GM21526 (cell line): Measurements from ENCODE around the gene CYP1A1.

ENCODE experiments used
- ATAC-seq: cut with Tn5 transposase; IDR thresholded peaks from one replicate; pipeline ENCODE4 v1.9.1; 2021; ENCODE audit warnings: moderate library complexity; ENCODE audit not compliant: unreplicated experiment, low FRiP score

Gene CYP1A1, protein sequence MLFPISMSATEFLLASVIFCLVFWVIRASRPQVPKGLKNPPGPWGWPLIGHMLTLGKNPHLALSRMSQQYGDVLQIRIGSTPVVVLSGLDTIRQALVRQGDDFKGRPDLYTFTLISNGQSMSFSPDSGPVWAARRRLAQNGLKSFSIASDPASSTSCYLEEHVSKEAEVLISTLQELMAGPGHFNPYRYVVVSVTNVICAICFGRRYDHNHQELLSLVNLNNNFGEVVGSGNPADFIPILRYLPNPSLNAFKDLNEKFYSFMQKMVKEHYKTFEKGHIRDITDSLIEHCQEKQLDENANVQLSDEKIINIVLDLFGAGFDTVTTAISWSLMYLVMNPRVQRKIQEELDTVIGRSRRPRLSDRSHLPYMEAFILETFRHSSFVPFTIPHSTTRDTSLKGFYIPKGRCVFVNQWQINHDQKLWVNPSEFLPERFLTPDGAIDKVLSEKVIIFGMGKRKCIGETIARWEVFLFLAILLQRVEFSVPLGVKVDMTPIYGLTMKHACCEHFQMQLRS

DNA sequence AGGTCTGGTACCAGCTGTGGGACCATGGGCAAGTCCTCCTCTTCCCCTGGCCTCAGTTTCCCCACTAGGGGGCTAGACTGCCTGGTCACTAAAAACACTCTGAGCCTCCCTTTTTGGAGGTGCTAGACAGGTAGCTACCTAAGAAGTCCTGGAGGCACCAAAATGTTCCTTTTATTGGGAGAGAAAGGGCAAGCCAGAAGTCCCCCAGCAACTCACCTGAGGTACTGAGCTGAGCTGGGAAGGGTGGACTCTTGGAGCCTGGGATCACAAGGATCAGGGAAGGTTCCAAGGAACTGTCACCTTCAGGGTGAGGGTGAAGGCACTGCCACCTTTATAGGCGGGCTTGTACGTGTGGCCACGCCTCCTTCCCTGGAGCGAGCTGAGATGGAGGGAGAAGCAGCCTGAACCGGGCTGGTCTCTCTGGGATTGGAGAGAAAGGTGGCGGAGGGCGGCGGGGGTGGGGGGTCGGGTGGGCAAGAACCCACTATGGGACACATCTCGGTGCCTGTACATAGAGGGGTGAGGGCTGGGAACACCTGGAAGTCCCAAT is at the start of gene CYP1A1:
Gene CYP1A1, minus strand, starts transcription at position 304 of the 550 bp plus-strand sequence. CDS start 2,431 bp downstream, outside the sequence.
- no peak for ATAC-seq

DNA sequence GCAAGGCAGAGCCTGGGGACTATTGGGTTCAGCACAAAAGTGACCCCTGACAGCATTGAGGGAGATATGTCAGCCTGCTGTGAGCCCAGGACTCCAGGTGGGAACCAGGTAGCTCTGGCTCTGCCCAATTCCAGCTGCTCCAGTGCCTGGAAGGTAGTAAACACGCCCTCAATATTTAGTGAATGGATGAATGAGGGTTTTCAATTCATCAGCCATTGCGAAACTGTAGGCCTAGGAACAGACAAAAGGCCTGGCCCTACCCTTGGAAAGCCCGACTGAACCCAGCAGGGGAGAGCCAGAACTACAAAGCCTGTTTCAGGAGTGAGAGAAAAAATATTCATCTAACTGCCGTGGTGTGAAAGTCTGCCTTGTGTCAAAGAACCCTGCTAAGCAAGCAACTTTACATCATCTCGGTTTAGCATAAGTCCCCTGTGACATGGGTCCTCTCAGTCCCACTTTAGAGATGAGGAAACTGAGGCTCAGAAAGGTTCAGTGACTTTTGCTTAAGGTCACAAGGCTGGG is 48.5 kb upstream of the CYP1A1 start:
- ATAC-seq: no peak

DNA sequence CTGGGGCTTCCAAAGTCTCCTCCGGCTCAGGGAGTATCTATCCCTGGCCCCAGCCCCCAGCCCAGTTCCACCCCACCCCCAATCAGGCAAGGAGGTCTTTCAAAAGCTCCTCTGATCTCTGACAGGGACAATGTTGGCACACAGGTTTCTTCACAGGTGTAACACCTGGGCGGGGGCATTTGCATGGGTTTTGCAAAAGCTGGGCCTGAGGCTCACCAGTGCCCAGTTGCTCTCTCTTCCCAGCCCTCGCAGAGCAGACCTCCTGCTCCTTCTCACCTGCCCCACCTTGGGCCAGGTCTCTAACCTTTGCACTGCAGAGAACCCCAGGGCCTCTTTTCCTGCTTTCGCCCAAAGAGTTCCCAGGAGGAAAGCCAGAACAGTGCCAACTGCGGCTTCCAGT is 48.0 kb upstream of the CYP1A1 start:
- no peak for ATAC-seq

DNA sequence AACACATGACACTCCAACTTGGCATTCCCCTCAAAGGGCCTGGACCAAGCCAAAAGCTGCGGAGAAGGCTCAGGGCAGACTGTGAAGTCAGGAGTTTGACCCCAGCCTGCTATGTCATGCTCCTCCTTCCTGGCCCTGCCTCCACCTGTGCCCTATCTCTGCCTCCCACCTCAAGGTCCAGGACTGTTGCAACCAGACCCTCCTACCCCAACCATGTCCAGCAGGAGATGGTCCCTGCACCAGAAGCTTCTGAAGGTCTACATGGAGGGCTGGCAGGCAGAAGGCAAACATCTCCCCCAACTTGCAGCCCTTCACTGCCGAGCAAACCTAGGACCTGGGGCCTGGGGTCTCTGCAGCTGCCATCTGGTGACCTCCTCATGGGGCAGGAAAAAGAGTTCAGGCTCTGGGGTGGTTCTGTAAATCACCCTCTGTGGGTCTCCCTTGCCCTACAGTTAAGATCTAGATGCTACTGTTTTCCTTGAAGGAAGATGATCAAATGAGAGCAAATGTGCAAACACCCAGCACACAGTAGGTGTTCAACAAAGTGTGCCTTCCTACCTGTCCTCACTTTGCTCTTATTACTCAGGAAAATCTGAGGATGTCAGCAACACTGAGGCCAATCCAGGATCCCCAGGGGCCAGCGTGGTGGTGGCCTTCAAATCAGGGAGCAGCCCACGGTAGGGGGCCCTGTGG is 45.0 kb upstream of the CYP1A1 start:
- no peak for ATAC-seq

DNA sequence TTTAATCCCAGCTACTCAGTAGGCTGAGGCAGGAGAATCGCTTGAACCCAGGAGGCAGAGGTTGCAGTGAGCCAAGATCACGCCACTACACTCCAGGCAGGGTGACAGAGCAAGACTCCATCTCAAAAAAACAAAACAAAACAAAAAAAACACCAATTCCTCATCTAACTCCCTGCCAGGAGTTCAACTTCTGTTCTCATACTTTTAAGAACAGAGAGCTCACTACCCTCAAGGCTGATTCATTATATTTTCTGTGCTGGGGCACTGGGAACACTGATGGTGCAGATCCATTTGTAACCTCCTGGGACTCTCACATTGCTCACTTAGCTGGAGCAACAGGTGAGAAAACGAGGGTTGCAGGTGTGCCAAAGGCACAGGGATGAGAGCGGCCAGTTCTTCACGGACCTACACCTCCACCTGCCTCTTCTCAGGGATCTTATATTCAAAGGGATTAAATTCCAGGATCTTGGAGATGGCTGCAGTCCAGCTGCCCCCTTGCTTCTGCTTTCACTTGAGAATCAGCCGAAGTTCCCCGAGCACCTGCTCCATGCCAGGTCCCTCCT is 44.2 kb upstream of the CYP1A1 start:
- ATAC-seq: no peak

DNA sequence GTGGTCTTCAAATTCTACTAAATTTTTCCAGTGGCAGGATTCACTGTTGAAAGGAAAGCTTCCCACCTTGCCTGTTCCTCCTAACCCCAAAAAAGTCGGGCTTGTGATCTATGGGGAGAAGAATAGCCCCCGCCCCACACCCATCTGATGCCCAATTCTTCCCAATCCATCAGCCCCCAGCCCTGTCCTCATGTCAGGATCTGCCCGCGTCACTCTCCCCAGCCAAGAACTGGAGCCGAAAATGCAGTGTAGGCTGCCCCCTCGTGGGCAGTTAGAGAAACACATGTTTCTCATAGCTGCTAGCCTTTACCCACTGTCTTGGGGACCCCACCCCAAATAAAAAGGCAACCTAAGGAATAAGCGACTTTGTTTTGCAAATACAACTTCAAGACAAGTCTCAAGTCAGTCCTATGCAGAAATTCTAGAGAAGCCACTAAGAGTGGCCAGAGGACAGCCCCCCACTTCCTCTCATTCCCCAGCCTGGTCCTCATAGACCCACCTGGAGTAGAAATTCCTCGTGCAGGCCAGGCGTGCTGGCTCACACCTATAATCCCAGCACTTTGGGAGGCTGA is 43.5 kb upstream of the CYP1A1 start:
- ATAC-seq: no peak

DNA sequence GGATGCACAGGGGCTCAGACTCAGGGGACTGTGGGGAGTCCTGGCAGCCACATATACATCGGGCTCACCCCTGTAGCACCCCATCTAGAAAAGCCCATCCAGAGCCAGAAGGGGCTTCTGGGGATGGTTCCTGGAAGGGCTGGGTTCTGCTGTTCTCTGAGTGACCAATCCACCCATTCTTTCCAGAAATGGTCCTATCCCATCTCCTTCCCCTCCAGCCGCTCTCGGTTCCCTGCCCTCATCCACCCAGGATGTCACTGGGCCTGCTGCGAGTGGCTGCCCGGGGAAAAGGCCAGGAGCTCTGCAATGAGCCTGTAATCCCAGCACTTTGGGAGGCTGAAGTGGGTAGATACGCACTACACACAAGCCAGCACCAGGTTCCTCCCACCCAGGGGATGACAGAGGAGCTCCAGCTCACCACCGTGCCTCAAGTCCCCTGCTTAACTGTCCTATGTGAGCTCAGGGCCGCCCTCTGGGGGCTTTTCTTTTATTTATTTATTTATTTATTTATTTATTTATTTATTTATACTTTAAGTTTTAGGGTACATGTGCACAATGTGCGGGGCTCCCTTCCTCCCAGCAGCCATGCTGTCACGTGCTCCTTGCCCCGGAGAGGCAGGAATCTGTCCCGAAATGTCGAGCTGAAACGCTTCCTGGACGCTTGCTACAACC is 42.9 kb upstream of the CYP1A1 start:
- no peak for ATAC-seq

DNA sequence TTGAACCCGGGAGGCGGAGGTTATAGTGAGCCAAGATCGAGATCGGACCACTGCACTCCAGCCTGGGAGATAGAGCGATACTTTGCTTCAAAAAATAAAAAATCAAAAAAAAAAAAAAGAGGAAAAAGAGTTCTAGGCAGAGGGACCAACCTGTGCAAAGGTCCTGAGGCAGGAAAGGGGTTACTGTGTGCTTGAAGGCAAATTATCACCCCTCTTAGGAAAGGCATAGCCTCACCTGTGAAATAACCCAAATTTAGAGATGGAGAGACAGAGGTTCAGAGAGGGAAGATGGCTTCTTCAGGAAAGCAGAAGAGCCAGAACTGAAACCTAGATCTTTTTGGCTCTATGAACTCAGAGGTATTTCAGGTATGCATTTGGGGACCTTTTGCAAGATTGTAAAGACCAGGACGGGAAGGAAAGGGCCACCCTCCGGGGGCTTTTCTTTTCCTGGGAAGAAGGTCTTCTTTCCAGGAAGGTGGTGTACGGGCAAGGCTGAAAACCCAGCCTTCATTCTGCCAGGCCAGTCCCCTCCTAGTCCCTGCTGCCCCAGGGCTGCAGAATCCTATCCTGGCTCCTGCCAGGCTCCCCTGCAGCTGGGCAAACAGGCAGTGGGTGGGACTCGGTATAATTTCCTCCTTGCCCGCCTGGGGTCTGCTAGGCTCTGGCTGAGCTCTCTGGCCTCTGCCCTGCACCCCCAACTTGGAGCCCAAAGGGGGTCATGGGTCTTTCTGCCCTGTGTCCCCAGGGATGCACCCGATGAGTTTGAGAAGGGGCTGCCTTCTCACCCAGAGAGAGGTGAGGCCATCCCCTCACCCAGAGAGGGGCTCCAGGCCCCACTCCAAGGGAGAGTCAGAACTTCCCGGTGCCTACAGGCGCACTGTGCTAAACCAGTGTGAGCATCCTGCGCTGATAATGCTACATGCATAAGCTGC is 42.1 kb upstream of the CYP1A1 start:
- no peak for ATAC-seq

DNA sequence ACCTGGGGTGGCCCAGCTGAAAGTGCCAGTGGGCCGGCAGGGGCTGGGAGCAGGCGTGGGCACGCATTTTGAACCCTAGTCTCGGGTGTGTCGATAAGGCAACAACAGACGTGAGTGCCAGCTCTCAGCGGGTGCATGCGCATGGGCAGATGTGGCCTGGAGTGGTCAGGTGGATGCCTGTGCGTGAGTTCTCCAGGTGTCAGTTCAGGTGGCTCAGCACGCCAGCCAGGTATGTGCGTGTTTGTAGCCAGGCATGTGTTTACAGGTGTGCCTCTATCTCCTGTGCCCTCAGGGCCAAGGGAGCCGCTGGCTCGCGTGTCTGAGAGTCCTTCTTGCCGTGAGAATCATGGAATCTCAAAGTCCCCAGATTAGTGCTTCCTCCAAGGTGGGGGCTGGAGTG is 38.1 kb upstream of the CYP1A1 start:
- no peak for ATAC-seq

DNA sequence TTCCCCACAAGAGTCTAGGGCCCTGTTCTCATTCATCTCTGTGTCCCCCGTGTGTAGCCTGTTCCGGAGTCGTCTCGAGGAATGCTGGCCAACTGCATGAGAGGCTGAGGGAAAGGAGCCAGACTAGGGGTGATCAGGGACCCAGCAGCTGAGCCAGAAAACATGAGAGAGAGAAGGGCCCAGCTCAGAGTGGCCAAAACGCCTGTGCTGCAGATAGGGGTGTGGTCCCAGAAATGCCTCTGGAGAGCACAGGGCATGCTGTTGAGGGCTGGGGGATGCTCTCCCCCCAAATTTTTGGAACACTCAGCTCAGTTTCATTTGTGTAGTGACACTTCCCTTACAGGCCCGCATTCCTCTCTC is 37.4 kb upstream of the CYP1A1 start:
- ATAC-seq: no peak

DNA sequence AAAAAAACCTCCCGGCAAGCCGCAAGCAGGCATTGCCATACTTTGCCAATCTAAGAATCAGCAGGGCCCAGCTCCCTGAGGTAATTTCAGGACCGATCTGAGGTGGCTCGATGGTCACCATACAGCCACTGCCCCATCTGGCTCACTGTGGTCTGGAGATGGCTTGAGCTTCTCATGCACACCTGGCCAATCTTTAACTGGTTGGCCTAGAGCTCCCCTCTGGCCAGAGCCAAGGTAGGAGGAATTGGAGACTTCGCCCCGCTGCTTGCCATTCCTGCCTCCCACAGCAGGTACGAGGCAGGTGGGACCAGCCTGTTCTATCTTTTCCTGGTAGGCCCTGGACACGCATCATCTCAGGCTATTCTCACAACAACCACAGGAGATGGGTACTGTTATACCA is 33.4 kb upstream of the CYP1A1 start:
- no peak for ATAC-seq

DNA sequence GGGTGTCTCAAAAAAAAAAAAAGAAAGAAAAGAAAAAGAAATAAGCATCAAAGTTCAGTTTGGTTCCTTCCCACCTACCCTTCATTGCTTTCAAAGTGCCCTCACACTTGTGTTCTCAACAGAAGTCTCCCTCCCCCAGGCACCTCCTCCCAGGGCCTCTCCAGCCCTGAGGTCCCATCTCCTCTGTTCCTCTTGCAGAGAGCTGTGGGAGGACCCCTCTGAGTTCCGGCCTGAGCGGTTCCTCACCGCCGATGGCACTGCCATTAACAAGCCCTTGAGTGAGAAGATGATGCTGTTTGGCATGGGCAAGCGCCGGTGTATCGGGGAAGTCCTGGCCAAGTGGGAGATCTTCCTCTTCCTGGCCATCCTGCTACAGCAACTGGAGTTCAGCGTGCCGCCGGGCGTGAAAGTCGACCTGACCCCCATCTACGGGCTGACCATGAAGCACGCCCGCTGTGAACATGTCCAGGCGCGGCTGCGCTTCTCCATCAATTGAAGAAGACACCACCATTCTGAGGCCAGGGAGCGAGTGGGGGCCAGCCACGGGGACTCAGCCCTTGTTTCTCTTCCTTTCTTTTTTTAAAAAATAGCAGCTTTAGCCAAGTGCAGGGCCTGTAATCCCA is 29.4 kb upstream of the CYP1A1 start:
- ATAC-seq: no peak

DNA sequence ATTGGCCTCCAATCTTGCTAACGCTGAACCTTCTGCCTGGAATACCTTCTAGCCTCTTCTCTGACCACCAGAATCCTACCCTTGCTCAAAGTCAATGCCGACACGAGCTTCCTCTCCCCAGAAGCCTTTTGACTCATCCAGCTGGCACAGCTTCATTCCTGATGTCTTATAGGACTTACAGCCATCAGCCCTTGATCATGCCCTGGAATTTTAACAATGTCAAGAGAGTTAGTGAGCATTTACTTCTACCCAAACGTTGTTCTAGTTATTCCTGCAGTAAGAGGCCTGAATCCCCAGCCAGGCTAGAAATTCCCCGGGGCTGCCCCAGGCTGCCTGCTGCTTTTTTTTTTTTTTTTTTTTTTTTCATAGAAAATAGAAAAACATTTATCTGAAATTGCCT is 27.2 kb upstream of the CYP1A1 start:
- ATAC-seq: no peak

DNA sequence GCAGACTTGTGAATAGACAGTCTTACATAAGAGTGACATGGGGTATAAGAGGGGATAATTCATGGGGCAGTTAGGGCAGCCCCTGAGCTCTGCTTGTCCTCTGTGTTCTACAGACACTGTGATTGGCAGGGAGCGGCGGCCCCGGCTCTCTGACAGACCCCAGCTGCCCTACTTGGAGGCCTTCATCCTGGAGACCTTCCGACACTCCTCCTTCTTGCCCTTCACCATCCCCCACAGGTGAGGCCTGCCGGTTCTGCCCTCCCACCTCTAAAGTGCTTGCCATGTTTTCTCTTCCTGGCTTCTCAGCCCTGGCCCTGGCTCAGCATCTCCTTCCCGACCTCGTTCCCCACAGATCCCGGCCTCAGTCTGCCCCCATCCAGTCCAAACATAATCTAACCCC is 26.7 kb upstream of the CYP1A1 start:
- ATAC-seq: no peak

DNA sequence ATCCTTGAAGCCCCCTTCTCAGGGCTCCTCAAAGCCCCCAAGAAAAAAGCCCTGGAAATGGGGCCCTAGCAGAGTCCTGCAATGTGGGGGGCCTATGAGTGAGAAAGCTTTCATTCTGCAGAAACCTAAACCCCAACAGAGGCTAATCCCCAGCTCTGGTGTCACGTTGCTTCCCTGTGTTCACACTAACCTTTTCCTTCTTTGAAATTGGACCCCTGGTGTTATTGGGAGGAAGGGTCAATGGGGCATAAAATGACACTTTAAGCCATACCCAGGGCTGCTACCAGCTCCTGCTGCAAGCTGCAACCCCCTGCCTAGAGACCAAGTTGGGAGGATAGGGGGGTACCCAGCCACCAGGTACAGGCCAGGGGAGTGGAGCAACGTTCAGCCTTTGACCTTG is 25.4 kb upstream of the CYP1A1 start:
- no peak for ATAC-seq

DNA sequence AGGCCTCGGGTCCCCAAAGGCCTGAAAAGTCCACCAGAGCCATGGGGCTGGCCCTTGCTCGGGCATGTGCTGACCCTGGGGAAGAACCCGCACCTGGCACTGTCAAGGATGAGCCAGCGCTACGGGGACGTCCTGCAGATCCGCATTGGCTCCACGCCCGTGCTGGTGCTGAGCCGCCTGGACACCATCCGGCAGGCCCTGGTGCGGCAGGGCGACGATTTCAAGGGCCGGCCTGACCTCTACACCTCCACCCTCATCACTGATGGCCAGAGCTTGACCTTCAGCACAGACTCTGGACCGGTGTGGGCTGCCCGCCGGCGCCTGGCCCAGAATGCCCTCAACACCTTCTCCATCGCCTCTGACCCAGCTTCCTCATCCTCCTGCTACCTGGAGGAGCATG is 24.5 kb upstream of the CYP1A1 start:
- ATAC-seq: no peak

DNA sequence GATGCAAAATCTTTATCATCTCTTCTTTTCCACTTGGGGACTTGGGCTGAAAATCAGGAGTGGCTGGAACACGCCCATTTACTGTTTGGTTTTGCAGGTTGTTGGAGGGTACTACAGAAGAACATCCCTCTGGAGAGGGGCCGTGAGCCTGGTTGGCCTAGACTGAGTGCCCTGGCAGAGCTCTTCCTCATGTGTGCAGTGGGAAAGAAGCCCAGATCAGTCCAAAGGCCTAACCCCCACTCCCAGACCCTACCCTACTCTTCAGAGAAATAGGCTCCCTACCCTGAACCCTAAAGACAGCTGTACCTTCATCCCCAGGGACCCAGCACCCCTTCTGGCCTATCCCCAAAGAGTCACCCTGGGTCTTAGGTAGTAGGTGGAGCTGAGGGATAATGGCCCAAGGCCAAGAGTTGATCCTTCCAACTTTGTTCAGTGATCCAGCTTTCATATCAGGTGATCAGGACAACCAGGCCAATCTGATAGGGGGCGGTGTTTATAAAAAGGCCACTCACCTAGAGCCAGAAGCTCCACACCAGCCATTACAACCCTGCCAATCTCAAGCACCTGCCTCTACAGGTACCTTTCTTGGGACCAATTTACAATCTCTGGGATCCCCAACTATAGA is 23.1 kb upstream of the CYP1A1 start, which contains the start of gene CYP1A2:
Gene CYP1A2, plus strand, starts transcription at position 524 of the 625 bp plus-strand sequence. CDS start 894 bp downstream, outside the sequence.
- ATAC-seq: no peak

DNA sequence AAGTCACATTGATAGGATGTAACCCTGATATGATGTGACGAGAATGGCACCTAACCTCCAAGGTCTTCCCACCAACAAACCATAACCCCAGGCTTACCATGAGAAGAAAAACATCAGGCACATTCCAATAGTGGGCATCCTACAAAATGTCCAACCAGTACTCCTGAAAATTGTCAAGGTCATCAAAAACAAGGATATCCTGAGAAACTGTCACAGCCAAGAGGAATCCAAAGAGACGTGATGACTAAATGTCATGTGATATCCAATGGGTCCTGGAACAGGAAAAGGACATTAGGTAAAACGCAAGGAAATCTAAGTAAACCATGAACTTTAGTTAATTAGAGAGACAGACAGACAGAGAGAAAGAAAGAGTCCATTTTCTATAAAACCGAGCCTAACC is 21.1 kb upstream of the CYP1A1 start:
- ATAC-seq: no peak
